ENCODE data around the gene TFF2.

The TFF2 gene

DNA sequence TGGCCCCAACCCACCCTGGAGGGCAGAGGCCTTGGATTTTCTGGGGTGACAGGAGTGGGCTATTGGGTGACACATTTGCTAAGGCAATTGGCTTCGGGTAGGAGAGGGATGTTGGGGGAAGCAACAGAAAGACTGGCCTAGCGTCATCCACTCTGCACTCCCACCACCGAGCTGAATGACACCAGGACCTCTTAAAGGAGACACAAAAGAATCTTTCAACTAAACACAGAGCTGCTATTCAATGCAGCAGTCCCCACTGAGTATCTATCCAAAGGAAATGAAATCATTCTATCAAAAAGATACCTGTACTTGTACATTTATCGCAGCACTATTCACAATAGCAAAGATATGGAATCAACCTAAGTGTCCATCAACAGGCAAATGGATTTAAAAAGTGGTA, 6.2 kb downstream of the TFF2 start:
- DNase-seq: no peak

- no peak for DNase-seq
Measured at GRCh38 chr21:42343963-42344510, 6.8 kb downstream of the TFF2 start.

- DNase-seq: no peak
Measured at GRCh38 chr21:42343556-42343955, 7.2 kb downstream of the TFF2 start.

DNA sequence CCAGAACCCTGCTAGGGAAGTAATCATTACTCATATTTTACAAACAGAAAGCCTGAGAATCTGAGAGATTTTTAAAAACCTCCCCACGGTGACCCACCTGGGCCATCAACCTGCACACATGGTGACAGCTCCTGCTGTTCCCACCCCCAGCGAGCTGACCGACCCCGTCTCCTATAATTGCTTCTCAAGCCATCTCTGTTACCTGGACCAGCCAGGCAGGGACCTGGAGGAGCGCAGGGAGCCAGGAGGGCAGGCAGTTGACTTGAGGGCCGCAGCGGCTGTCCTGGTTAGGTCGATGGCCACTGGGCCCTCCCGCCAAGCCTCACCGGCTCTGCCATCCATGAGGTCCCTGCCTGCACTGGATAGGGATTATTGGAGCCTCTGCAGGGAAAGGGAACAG, 7.7 kb downstream of the TFF2 start:
- DNase-seq: no peak

DNA sequence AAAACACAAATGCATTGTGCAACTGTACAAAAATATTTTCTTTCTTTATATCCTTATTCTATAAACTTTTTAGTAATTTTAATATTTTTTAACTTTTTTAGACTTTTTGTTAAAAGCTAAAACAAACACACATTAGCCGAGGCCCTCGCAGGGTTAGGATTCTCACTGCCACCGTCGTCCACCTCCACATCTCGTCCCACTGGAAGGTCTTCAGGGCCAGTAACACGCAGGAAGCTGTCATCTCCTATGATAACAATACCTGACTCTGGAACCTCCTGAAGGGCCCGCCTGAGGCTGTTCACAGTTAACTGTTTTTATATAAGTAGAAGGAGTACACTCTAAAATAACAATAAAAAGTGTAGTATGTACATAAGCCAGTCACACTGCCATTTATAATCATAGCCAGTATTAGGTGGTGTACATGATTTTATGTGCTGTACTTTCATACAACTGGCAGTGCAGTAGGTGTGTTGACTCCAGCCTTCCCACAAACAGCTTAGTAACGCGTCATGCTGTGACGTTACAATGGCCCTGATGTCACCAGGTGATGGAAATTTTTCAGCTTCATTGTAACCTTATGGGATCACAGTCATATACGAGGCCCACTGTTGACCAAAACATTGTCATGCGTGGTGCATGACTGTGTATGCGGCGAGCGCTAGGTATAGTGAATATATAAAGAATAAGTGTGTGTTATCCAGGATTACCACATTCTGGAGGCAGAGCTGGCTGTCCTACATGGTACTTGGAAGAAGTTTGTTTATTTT, 8.8 kb downstream of the TFF2 start:
- no peak for DNase-seq

DNA sequence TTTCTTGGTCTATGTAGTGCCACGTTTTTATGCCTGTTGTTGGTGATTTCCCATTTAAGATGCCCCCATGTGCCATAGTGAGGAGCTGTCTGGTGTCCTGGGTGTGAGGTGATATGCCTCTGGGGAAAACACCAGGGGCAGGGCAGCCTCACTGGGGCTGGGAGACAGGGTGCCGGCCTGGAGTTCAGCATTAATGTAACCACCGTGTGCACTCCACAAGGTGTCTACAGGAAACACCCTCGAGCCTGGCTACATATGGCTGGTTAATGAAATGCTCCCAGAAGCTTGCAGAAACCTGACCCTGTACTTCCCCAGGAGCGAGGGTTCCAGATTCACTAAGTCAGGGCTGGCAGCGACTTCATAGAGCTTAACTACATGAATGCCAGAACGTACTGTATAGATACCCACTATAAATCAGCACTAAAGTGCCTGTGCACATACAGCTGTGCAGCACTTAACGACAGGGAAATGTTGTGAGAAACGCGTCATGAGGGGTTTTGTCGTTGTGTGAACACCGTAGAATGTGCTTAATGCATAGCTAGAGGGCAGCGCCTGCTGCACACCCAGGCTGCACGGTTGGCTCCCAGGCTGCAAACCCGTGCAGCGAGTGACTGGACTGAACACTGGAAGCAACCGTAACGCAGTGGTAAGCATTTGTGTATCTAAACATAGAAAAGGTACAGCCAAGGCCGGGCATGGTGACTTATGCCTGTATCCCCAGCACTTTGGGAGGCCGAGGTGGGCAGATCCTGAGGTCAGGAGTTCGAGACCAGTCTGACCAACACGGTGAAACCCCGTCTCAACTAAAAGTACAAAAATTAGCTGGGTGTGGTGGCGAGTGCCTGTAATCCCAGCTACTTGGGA, 10.4 kb downstream of the TFF2 start:
- DNase-seq: no peak

- no peak for DNase-seq
Measured at GRCh38 chr21:42338729-42339715, 11.8 kb downstream of the TFF2 start.

- DNase-seq: peak; percentile 37
Measured at GRCh38 chr21:42337830-42338728, 12.7 kb downstream of the TFF2 start.

- no peak for DNase-seq
Measured at GRCh38 chr21:42337276-42337675, 13.5 kb downstream of the TFF2 start.

- DNase-seq: no peak
Measured at GRCh38 chr21:42336054-42336453, 14.7 kb downstream of the TFF2 start.

- DNase-seq: no peak
Measured at GRCh38 chr21:42332557-42333317, 18.1 kb downstream of the TFF2 start.

DNA sequence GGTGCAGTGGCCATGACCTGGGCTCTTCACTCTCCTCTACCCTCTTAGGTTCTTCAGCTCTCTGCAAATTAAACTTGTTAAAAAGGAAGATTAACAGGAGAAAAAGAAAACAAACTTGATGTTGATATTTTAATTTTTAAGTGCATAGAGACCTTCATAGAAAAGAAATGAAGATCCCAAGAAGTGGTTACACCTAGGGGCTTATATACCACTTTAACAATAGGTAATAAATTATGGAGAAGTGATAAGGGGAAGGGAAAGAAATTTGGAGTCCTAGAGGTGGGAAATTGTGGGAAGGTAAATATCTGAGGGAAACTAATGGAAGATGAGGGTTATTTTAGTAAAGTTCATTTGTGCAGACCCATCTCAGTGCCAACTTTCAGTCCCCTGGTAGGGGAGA, 19.1 kb downstream of the TFF2 start:
- DNase-seq: no peak

DNA sequence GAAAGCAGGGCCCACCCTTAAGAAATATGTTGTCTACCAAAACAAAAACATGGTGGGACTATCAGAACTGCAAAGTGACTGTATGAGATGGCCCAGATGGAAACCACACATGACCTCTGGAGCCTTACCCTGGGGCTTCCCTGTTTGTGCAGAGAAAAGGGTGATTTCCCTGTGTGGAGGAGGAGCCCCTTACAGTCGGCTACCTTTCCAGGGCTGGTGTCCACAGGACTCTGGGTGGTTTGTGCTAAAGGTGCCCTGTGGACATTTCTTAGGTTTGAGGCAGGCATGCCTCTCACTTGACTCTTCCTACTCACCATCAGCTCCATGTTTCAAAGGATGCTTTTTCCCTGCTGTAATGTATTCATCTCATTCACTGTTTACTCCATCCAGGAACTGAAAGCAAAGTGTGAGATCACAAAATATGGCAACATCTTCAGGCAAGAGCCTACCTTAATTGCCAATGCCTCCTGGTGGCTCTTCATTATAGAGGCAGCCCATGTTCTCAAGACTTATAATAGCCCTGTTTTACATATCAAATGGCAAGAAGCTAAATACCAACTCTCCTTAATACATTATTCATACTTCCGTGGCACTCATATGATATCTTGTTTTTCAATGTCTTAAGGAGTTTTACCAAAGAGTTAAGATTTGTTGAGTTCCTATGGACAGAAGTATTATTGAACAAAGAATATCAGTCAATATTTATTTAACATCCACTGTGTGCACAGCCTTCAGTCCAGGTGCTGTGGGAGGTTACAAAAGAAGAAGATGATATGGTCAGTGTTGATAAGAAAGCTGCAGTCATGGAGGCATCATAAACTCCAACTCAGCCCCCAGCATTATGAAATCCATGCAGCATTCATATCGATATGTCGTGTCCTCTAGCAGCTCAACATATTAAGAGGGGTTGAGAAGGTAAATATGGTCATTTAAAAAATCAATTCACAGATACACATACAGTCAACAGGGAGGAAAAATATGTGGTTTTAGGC, 20.1 kb downstream of the TFF2 start:
- DNase-seq: no peak

GRCh38 chr21:42324896-42325295, 25.9 kb downstream of the TFF2 start:
- no peak for DNase-seq

DNA sequence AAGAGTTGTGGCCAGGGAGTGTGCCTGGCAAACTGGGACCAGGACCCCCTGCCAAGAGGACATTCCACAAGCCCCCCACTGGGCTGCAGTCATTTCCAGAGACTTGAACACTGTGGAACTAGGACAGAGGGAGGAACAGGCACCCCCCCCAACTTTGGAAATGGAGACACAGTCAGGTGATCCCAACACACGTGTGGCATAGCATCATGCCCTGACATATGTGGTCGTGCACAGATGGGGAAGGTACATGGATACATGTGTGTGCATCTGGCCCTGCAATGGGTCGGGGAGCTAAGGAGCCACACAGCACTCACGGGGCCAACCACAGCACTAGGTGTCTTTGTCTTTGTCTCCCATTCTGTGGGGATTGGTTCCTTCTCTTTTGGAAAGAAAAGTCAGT, 28.9 kb downstream of the TFF2 start:
- no peak for DNase-seq

- no peak for DNase-seq
Measured at GRCh38 chr21:42321231-42321630, 29.6 kb downstream of the TFF2 start.

GRCh38 chr21:42320791-42321190, 30.0 kb downstream of the TFF2 start:
- no peak for DNase-seq

GRCh38 chr21:42319851-42320572, 30.8 kb downstream of the TFF2 start:
- DNase-seq: no peak

- peak; percentile 43 for DNase-seq
Measured at GRCh38 chr21:42319376-42319775, 31.4 kb downstream of the TFF2 start.

All from KG1 (cell line).